ENCODE results near the gene GIGYF2.

The GIGYF2 gene

GRCh38 chr2:232794981-232795380, 97.8 kb downstream of the GIGYF2 start:
- H3K79me2 ChIP-seq (ENCODE audit: low read length): no peaks in the 10 kb centered on the region
- H3K27me3 ChIP-seq (ENCODE audit: low read depth, low read length): no peaks in the 10 kb centered on the region
- H3K4me1 ChIP-seq (ENCODE audit: low read length): no peaks in the 10 kb centered on the region
- H3K36me3 ChIP-seq (replicated peaks; ENCODE audit: low read depth, low read length): peaks cover 34% of the 10 kb centered on the region
- no peak for TF ChIP-seq CTCF (IDR thresholded peaks at IDR 0.05; ENCODE audit: low read depth, low read length)
- no peak for TF ChIP-seq EZH2phosphoT487 (IDR thresholded peaks at IDR 0.05; ENCODE audit: low read depth)
- H3K4me3 ChIP-seq (ENCODE audit: low read length): no peak overlapping the region
- H3K9ac ChIP-seq (ENCODE audit: low read length): no peak overlapping the region
- no peak overlapping the region for H2AFZ ChIP-seq (ENCODE audit: low read depth, low read length)
- no peak overlapping the region for H3K4me2 ChIP-seq (ENCODE audit: low read length)
- H4K20me1 ChIP-seq (ENCODE audit: insufficient read depth, low read length): no peaks in the 10 kb centered on the region
- no peaks in the 10 kb centered on the region for H3K9me3 ChIP-seq (ENCODE audit: insufficient read depth, low read length)
- no peak overlapping the region for H3K27ac ChIP-seq (ENCODE audit: low read length)

- TF ChIP-seq EZH2phosphoT487 (IDR thresholded peaks at IDR 0.05; ENCODE audit: low read depth): no peak
- no peak for TF ChIP-seq CTCF (IDR thresholded peaks at IDR 0.05; ENCODE audit: low read depth, low read length)
- Histone ChIP-seq H3K9ac (ENCODE audit: low read length) (no peak overlapping the region), H3K4me1 (ENCODE audit: low read length) (no peaks in the 10 kb centered on the region), H3K9me3 (ENCODE audit: insufficient read depth, low read length) (no peaks in the 10 kb centered on the region), H4K20me1 (ENCODE audit: insufficient read depth, low read length) (no peaks in the 10 kb centered on the region), H3K27ac (ENCODE audit: low read length) (no peak overlapping the region), H3K36me3 (replicated peaks; ENCODE audit: low read depth, low read length) (peaks cover 29% of the 10 kb centered on the region), H3K4me3 (ENCODE audit: low read length) (no peak overlapping the region), H3K79me2 (ENCODE audit: low read length) (no peaks in the 10 kb centered on the region), H2AFZ (ENCODE audit: low read depth, low read length) (no peak overlapping the region), H3K27me3 (ENCODE audit: low read depth, low read length) (no peaks in the 10 kb centered on the region), H3K4me2 (ENCODE audit: low read length) (no peak overlapping the region)
Observed at GRCh38 chr2:232795920-232796319, 98.8 kb downstream of the GIGYF2 start.

- peaks cover 20% of the 10 kb centered on the region for H3K36me3 ChIP-seq (replicated peaks; ENCODE audit: low read depth, low read length)
- TF ChIP-seq CTCF (IDR thresholded peaks at IDR 0.05; ENCODE audit: low read depth, low read length) (no peak), EZH2phosphoT487 (IDR thresholded peaks at IDR 0.05; ENCODE audit: low read depth) (no peak)
- no peak overlapping the region for H3K27ac ChIP-seq (ENCODE audit: low read length)
- H3K4me1 ChIP-seq (ENCODE audit: low read length): no peaks in the 10 kb centered on the region
- no peak overlapping the region for H3K4me3 ChIP-seq (ENCODE audit: low read length)
- H3K4me2 ChIP-seq (ENCODE audit: low read length): no peak overlapping the region
- no peaks in the 10 kb centered on the region for H3K27me3 ChIP-seq (ENCODE audit: low read depth, low read length)
- H3K79me2 ChIP-seq (ENCODE audit: low read length): no peaks in the 10 kb centered on the region
- H3K9ac ChIP-seq (ENCODE audit: low read length): no peak overlapping the region
- H3K9me3 ChIP-seq (ENCODE audit: insufficient read depth, low read length): no peaks in the 10 kb centered on the region
- H4K20me1 ChIP-seq (ENCODE audit: insufficient read depth, low read length): no peaks in the 10 kb centered on the region
- no peak overlapping the region for H2AFZ ChIP-seq (ENCODE audit: low read depth, low read length)
Observed at GRCh38 chr2:232798187-232798586, 101.1 kb downstream of the GIGYF2 start.

- Histone ChIP-seq H3K27ac (ENCODE audit: low read length) (no peak overlapping the region), H3K27me3 (ENCODE audit: low read depth, low read length) (no peaks in the 10 kb centered on the region), H3K4me1 (ENCODE audit: low read length) (no peaks in the 10 kb centered on the region), H3K9me3 (ENCODE audit: insufficient read depth, low read length) (no peaks in the 10 kb centered on the region), H2AFZ (ENCODE audit: low read depth, low read length) (no peak overlapping the region), H3K36me3 (replicated peaks; ENCODE audit: low read depth, low read length) (peaks cover 15% of the 10 kb centered on the region), H3K79me2 (ENCODE audit: low read length) (no peaks in the 10 kb centered on the region), H3K4me2 (ENCODE audit: low read length) (no peak overlapping the region), H3K9ac (ENCODE audit: low read length) (no peak overlapping the region), H4K20me1 (ENCODE audit: insufficient read depth, low read length) (no peaks in the 10 kb centered on the region), H3K4me3 (ENCODE audit: low read length) (no peak overlapping the region)
- no peak for TF ChIP-seq EZH2phosphoT487 (IDR thresholded peaks at IDR 0.05; ENCODE audit: low read depth)
- no peak for TF ChIP-seq CTCF (IDR thresholded peaks at IDR 0.05; ENCODE audit: low read depth, low read length)
Observed at GRCh38 chr2:232800166-232800565, 103.0 kb downstream of the GIGYF2 start.

Measured in OCI-LY3 (cell line).